HCEC 1CT (cell line): ENCODE results near the gene ARHGEF17.

Source experiments
- DNase-seq: peaks from one replicate; pipeline ENCODE4 v3.0.0-alpha.2; 2017

Gene ARHGEF17

GRCh38 chr11:73416786-73417185, 108.7 kb downstream of the ARHGEF17 start:
- peak; percentile 68 for DNase-seq
